SU-DHL-6 (cell line): Measurements from ENCODE around the gene LRRK2.

ENCODE experiments used
- CTCF ChIP-seq: fragments of 200-600 bp; sonication (generic); IDR thresholded peaks from one replicate; pipeline ENCODE4 v1.5.1; 2017; ENCODE audit warnings: antibody characterized with exemption, mild to moderate bottlenecking, low read length, moderate library complexity; ENCODE audit not compliant: insufficient read depth, poor library complexity, severe bottlenecking
- EZH2phosphoT487 ChIP-seq: fragments of 200-600 bp; sonication (generic), shearing (Covaris generic); conservative IDR thresholded peaks from 2 replicates; pipeline ENCODE4 v1.6.1; 2018; ENCODE audit warnings: mild to moderate bottlenecking, antibody characterized with exemption, low read length, moderate library complexity, mixed read lengths

- TF ChIP-seq EZH2phosphoT487 (no peak), CTCF (no peak)
These were observed at the start of gene LRRK2 for GRCh38 chr12:40224439-40225291.
